ENCODE data around the gene RBM4.
"Not testable (repeated sequence)": the region's sequence is repeated elsewhere in the genome, so short reads cannot be mapped to it uniquely, and the experiment has no call there.

The RBM4 gene

GRCh38 chr11:66616379-66617154 lies 21.9 kb upstream of the RBM4 start, which contains the start of gene RBM14:
RBM14 (plus strand) TSS chr11:66616630; CDS start chr11:66616721, 91 bp downstream.
- DNase-seq (ENCODE audit: low read depth): peak; percentile 99

- DNase-seq (ENCODE audit: low read depth): no peak
Measured at GRCh38 chr11:66617155-66617834, 21.2 kb upstream of the RBM4 start.

GRCh38 chr11:66619080-66619554 lies 19.4 kb upstream of the RBM4 start:
- no peak for DNase-seq (ENCODE audit: low read depth)

GRCh38 chr11:66624450-66624849 lies 14.1 kb upstream of the RBM4 start:
- no peak for DNase-seq (ENCODE audit: low read depth)

- no peak for DNase-seq (ENCODE audit: low read depth)
Measured at GRCh38 chr11:66625041-66625751, 13.3 kb upstream of the RBM4 start.

- DNase-seq (ENCODE audit: low read depth): no peak
Measured at GRCh38 chr11:66625752-66626149, 12.8 kb upstream of the RBM4 start.

GRCh38 chr11:66626382-66626781 lies 12.1 kb upstream of the RBM4 start:
- DNase-seq (ENCODE audit: low read depth): no peak

- DNase-seq (ENCODE audit: low read depth): no peak
Measured at GRCh38 chr11:66626926-66627325, 11.6 kb upstream of the RBM4 start.

- DNase-seq (ENCODE audit: low read depth): no peak
Measured at GRCh38 chr11:66628061-66628603, 10.4 kb upstream of the RBM4 start.

GRCh38 chr11:66629356-66629755 lies 9.1 kb upstream of the RBM4 start:
- no peak for DNase-seq (ENCODE audit: low read depth)

GRCh38 chr11:66631883-66632282 lies 6.6 kb upstream of the RBM4 start:
- no peak for DNase-seq (ENCODE audit: low read depth)

- DNase-seq (ENCODE audit: low read depth): no peak
Measured at GRCh38 chr11:66632952-66633351, 5.6 kb upstream of the RBM4 start.

GRCh38 chr11:66636411-66636810 lies 2.1 kb upstream of the RBM4 start:
- DNase-seq (ENCODE audit: low read depth): no peak

- DNase-seq (ENCODE audit: low read depth): no peak
Measured at GRCh38 chr11:66637557-66638176, 836 bp upstream of the RBM4 start.

GRCh38 chr11:66639066-66639813 lies 737 bp downstream of the RBM4 start:
- no peak for DNase-seq (ENCODE audit: low read depth)

- not testable (repeated sequence) for DNase-seq (ENCODE audit: low read depth)
Measured at GRCh38 chr11:66639814-66640340, 1.4 kb downstream of the RBM4 start.

- no peak for DNase-seq (ENCODE audit: low read depth)
Measured at GRCh38 chr11:66641834-66642233, 3.3 kb downstream of the RBM4 start.

- no peak for DNase-seq (ENCODE audit: low read depth)
Measured at GRCh38 chr11:66643745-66644437, 5.4 kb downstream of the RBM4 start.

- DNase-seq (ENCODE audit: low read depth): no peak
Measured at GRCh38 chr11:66646828-66647227, 8.3 kb downstream of the RBM4 start.

GRCh38 chr11:66649903-66650302 lies 11.4 kb downstream of the RBM4 start:
- no peak for DNase-seq (ENCODE audit: low read depth)
